ENCODE results near the gene ERBB2. TPM values are rescaled to one million over a fixed set of nuclear protein-coding genes. Genes with fewer than 3 reads are reported as not detected.

ERBB2 gene
- total and polyA plus RNA-seq, 2 of the 13 experiments (the other 11 are each of a cell fraction or from before 2014, with no cell fraction given) = 57.7 to 64.1 TPM

DNA sequence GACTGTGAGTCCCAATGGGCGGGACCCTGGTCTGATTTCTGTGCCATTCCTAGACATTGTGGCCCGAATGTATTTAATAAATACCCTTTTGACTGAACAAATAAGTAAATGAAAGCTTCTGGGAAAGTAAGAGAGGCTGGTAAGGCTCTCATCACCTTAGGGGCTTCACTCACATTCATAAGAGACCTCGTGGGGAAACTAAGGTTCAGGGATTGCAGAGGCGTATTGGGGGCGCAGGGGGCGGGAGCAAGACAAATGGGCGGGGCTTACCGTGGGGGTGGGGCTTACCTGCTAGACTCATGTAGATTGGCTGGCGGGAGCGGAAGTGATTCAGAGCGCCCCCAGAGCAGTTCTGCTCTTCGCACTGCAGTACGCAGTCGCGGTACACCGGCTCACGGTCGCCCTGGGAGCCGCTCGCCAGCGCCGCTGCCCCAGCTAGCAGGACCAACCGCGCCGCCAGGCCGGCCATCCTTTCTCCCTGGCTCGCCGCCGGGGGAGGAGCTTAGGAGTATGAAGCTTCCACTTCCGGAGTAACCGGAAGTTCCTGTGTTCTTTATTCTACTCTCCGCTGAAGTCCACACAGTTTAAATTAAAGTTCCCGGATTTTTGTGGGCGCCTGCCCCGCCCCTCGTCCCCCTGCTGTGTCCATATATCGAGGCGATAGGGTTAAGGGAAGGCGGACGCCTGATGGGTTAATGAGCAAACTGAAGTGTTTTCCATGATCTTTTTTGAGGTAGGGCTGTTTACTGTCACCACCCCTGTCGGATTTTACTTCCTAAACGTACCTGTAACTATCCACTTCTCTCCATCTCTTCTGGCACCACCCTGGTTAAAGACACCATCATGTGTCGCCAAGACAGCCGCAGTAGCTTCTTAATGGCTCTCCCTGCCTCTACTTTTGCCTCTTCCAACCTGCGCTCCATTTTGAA lies 12.1 kb upstream of the ERBB2 start, which contains the start of gene PGAP3 (continued):
- TF ChIP-seq, protein P1, sequence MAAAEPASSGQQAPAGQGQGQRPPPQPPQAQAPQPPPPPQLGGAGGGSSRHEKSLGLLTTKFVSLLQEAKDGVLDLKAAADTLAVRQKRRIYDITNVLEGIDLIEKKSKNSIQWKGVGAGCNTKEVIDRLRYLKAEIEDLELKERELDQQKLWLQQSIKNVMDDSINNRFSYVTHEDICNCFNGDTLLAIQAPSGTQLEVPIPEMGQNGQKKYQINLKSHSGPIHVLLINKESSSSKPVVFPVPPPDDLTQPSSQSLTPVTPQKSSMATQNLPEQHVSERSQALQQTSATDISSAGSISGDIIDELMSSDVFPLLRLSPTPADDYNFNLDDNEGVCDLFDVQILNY (CRISPR knock-in tag; conservative IDR thresholded peaks at IDR 0.05) = no peak
- TF ChIP-seq, protein P2, sequence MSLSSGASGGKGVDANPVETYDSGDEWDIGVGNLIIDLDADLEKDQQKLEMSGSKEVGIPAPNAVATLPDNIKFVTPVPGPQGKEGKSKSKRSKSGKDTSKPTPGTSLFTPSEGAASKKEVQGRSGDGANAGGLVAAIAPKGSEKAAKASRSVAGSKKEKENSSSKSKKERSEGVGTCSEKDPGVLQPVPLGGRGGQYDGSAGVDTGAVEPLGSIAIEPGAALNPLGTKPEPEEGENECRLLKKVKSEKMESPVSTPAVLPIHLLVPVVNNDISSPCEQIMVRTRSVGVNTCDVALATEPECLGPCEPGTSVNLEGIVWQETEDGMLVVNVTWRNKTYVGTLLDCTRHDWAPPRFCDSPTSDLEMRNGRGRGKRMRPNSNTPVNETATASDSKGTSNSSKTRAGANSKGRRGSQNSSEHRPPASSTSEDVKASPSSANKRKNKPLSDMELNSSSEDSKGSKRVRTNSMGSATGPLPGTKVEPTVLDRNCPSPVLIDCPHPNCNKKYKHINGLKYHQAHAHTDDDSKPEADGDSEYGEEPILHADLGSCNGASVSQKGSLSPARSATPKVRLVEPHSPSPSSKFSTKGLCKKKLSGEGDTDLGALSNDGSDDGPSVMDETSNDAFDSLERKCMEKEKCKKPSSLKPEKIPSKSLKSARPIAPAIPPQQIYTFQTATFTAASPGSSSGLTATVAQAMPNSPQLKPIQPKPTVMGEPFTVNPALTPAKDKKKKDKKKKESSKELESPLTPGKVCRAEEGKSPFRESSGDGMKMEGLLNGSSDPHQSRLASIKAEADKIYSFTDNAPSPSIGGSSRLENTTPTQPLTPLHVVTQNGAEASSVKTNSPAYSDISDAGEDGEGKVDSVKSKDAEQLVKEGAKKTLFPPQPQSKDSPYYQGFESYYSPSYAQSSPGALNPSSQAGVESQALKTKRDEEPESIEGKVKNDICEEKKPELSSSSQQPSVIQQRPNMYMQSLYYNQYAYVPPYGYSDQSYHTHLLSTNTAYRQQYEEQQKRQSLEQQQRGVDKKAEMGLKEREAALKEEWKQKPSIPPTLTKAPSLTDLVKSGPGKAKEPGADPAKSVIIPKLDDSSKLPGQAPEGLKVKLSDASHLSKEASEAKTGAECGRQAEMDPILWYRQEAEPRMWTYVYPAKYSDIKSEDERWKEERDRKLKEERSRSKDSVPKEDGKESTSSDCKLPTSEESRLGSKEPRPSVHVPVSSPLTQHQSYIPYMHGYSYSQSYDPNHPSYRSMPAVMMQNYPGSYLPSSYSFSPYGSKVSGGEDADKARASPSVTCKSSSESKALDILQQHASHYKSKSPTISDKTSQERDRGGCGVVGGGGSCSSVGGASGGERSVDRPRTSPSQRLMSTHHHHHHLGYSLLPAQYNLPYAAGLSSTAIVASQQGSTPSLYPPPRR (CRISPR knock-in tag; IDR thresholded peaks at IDR 0.05; ENCODE audit: borderline replicate concordance) = no peak
- TF ChIP-seq SP140L (CRISPR knock-in tag; IDR thresholded peaks at IDR 0.05; ENCODE audit: borderline replicate concordance) (peak; percentile 75; the same call in 1 of the 2 replicates), ZNF660 (CRISPR knock-in tag; IDR thresholded peaks at IDR 0.05; ENCODE audit: borderline replicate concordance, low read depth) (no peak), ZNF329 (CRISPR knock-in tag; IDR thresholded peaks at IDR 0.05; ENCODE audit: low read depth) (no peak), SP1 (IDR thresholded peaks at IDR 0.05) (no peak), SP1 (CRISPR knock-in tag; IDR thresholded peaks at IDR 0.05) (peak; percentile 81), ZNF432 (CRISPR knock-in tag; IDR thresholded peaks at IDR 0.05; ENCODE audit: borderline replicate concordance) (no peak), DNMT1 (CRISPR knock-in tag; IDR thresholded peaks at IDR 0.05) (no peak), NFYC (CRISPR knock-in tag; IDR thresholded peaks at IDR 0.05) (peak; percentile 79), ZNF562 (CRISPR knock-in tag; IDR thresholded peaks at IDR 0.05; ENCODE audit: borderline replicate concordance) (no peak), MAFF (IDR thresholded peaks at IDR 0.05; ENCODE audit: low read depth, low read length) (no peak), SIN3B (IDR thresholded peaks at IDR 0.05; ENCODE audit: low read length) (peak; percentile 65; the same call in 1 of the 2 replicates), CBX5 (CRISPR knock-in tag; IDR thresholded peaks at IDR 0.05; ENCODE audit: borderline replicate concordance) (peak; percentile 54; the same call in 1 of the 2 replicates), TBX3 (IDR thresholded peaks at IDR 0.05; ENCODE audit: borderline replicate concordance) (no peak)
- TF ChIP-seq, protein P3, sequence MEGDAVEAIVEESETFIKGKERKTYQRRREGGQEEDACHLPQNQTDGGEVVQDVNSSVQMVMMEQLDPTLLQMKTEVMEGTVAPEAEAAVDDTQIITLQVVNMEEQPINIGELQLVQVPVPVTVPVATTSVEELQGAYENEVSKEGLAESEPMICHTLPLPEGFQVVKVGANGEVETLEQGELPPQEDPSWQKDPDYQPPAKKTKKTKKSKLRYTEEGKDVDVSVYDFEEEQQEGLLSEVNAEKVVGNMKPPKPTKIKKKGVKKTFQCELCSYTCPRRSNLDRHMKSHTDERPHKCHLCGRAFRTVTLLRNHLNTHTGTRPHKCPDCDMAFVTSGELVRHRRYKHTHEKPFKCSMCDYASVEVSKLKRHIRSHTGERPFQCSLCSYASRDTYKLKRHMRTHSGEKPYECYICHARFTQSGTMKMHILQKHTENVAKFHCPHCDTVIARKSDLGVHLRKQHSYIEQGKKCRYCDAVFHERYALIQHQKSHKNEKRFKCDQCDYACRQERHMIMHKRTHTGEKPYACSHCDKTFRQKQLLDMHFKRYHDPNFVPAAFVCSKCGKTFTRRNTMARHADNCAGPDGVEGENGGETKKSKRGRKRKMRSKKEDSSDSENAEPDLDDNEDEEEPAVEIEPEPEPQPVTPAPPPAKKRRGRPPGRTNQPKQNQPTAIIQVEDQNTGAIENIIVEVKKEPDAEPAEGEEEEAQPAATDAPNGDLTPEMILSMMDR (CRISPR knock-in tag; IDR thresholded peaks at IDR 0.05) = peak; percentile 65
- TF ChIP-seq, protein P4, sequence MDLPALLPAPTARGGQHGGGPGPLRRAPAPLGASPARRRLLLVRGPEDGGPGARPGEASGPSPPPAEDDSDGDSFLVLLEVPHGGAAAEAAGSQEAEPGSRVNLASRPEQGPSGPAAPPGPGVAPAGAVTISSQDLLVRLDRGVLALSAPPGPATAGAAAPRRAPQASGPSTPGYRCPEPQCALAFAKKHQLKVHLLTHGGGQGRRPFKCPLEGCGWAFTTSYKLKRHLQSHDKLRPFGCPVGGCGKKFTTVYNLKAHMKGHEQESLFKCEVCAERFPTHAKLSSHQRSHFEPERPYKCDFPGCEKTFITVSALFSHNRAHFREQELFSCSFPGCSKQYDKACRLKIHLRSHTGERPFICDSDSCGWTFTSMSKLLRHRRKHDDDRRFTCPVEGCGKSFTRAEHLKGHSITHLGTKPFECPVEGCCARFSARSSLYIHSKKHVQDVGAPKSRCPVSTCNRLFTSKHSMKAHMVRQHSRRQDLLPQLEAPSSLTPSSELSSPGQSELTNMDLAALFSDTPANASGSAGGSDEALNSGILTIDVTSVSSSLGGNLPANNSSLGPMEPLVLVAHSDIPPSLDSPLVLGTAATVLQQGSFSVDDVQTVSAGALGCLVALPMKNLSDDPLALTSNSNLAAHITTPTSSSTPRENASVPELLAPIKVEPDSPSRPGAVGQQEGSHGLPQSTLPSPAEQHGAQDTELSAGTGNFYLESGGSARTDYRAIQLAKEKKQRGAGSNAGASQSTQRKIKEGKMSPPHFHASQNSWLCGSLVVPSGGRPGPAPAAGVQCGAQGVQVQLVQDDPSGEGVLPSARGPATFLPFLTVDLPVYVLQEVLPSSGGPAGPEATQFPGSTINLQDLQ (CRISPR knock-in tag; IDR thresholded peaks at IDR 0.05) = 0 out of 2 replicates have a peak, but pooled peaks have one; percentile 32
